ENCODE results near the gene FNBP1.
"Not testable (repeated sequence)": the region's sequence is repeated elsewhere in the genome, so short reads cannot be mapped to it uniquely, and the experiment has no call there.

Gene FNBP1

GRCh38 chr9:130043654-130044623 is 950 bp upstream of the FNBP1 start:
- no peak for DNase-seq

GRCh38 chr9:130042406-130042884 is 544 bp downstream of the FNBP1 start:
- no peak for DNase-seq

- no peak for DNase-seq
Measured at GRCh38 chr9:130041648-130042405, 1.2 kb downstream of the FNBP1 start.

GRCh38 chr9:130040984-130041647 is 1.9 kb downstream of the FNBP1 start:
- no peak for DNase-seq

GRCh38 chr9:130039528-130040147 is 3.4 kb downstream of the FNBP1 start:
- DNase-seq: peak; percentile 34

GRCh38 chr9:130036099-130036498 is 6.9 kb downstream of the FNBP1 start:
- DNase-seq: peak; percentile 62

- peak; percentile 82 for DNase-seq
Measured at GRCh38 chr9:130034570-130034969, 8.4 kb downstream of the FNBP1 start.

GRCh38 chr9:130030651-130031127 is 12.3 kb downstream of the FNBP1 start:
- no peak for DNase-seq

- no peak for DNase-seq
Measured at GRCh38 chr9:130029223-130029973, 13.6 kb downstream of the FNBP1 start.

GRCh38 chr9:130028493-130029222 is 14.3 kb downstream of the FNBP1 start:
- no peak for DNase-seq

- DNase-seq: no peak
Measured at GRCh38 chr9:130027533-130028365, 15.2 kb downstream of the FNBP1 start.

GRCh38 chr9:130026583-130027340 is 16.2 kb downstream of the FNBP1 start:
- no peak for DNase-seq

GRCh38 chr9:130024597-130024994 is 18.4 kb downstream of the FNBP1 start:
- DNase-seq: no peak

- no peak for DNase-seq
Measured at GRCh38 chr9:130023994-130024596, 18.9 kb downstream of the FNBP1 start.

- no peak for DNase-seq
Measured at GRCh38 chr9:130023144-130023787, 19.7 kb downstream of the FNBP1 start.

GRCh38 chr9:130022566-130023143 is 20.3 kb downstream of the FNBP1 start:
- DNase-seq: no peak

- DNase-seq: not testable (repeated sequence)
Measured at GRCh38 chr9:130021842-130022241, 21.1 kb downstream of the FNBP1 start.

GRCh38 chr9:130021123-130021522 is 21.9 kb downstream of the FNBP1 start:
- no peak for DNase-seq

Data from HCEC 1CT (cell line).